Endothelial cell of umbilical vein (primary cell): Measurements from ENCODE around the gene SMAD3. TPM values are rescaled to one million over a fixed set of nuclear protein-coding genes. Genes with fewer than 3 reads are reported as not detected.

ENCODE experiments used
- BruUV-seq: library from RNA; stranded (reverse); fragments of 400-500 nt; replicated peaks from 2 replicates; lab custom pipeline; 2021; lab: Mats Ljungman, UMichigan
- CTCF ChIA-PET: fragments of 300-600, 350-600 bp; sonication (Branson Sonifier 250); formaldehyde crosslinking; loops from one replicate; lab custom pipeline; 2021; ENCODE audit warnings: antibody characterized with exemption, inconsistent platforms; lab: Charles Lee
- POLR2A ChIA-PET: fragments of 300-600, 350-600 bp; sonication (Branson Sonifier 250); formaldehyde crosslinking; loops from one replicate; lab custom pipeline; 2021; ENCODE audit warnings: antibody characterized with exemption, inconsistent platforms; lab: Charles Lee
- DNase-seq: peaks from one replicate; pipeline ENCODE4 v3.0.0-alpha.2; 2011; ENCODE audit warnings: low read depth, low spot score
- FAIRE-seq: peaks from 2 replicates; lab custom pipeline; 2011; peaks lifted over from hg19 to GRCh38; lab: Jason Lieb, UNC
- H2AFZ ChIP-seq: 2 replicates; pipeline ENCODE4 v1.6.0; 2012; ENCODE audit warnings: low read depth, low read length, control low read depth, inconsistent platforms
- H3K27ac ChIP-seq: 2 replicates; pipeline ENCODE4 v1.5.1; 2011; ENCODE audit warnings: low read depth, mild to moderate bottlenecking, control low read depth, low read length, moderate library complexity; ENCODE audit not compliant: insufficient read depth
- H3K27me3 ChIP-seq, 2 experiments: 2 replicates each; pipeline versions ENCODE4 v1.6.0 to v1.6.1; 2011; ENCODE audit warnings: low read length in 2 of 2, mixed read lengths in 1 of 2; ENCODE audit not compliant: control insufficient read depth in 2 of 2, insufficient read depth in 2 of 2
- H3K36me3 ChIP-seq, 2 experiments: 2 replicates in 1 of 2; 3 replicates in 1 of 2; pipeline ENCODE4 v1.5.1; 2011; ENCODE audit warnings: low read length in 2 of 2, mild to moderate bottlenecking in 1 of 2, moderate library complexity in 1 of 2; ENCODE audit not compliant: control insufficient read depth in 2 of 2, insufficient read depth in 2 of 2; ENCODE audit errors: extremely low read depth in 1 of 2
- H3K4me1 ChIP-seq: 3 replicates; pipeline ENCODE4 v1.5.1; 2011; ENCODE audit warnings: mild to moderate bottlenecking, low read length; ENCODE audit not compliant: control insufficient read depth, insufficient read depth; ENCODE audit errors: extremely low read depth
- H3K4me2 ChIP-seq: 2 replicates; pipeline ENCODE4 v1.6.1; 2011; ENCODE audit warnings: low read length, control low read depth, mixed read lengths; ENCODE audit not compliant: insufficient read depth
- H3K4me3 ChIP-seq, 3 experiments: fragments of 200-600 bp in 1 of 3; sonication (generic), shearing (Covaris generic) in 1 of 3; replicated peaks in 1 of 3; 2 replicates each; pipeline ENCODE4 v1.5.1; 2011 to 2016; ENCODE audit warnings: control low read depth in 3 of 3, low read length in 3 of 3, mild to moderate bottlenecking in 2 of 3, inconsistent platforms in 1 of 3, low read depth in 1 of 3, moderate library complexity in 1 of 3; ENCODE audit not compliant: insufficient read depth in 1 of 3
- H3K79me2 ChIP-seq: 2 replicates; pipeline ENCODE4 v1.6.0; 2012; ENCODE audit warnings: low read length, inconsistent platforms; ENCODE audit not compliant: control insufficient read depth, insufficient read depth
- H3K9ac ChIP-seq: replicated peaks from 2 replicates; pipeline ENCODE3; 2011; ENCODE audit warnings: low read length, control low read depth; ENCODE audit not compliant: insufficient read depth; ENCODE audit errors: extremely low read depth
- H3K9me1 ChIP-seq: replicated peaks from 3 replicates; pipeline ENCODE4 v1.6.0; 2011; ENCODE audit warnings: mild to moderate bottlenecking, low read length; ENCODE audit not compliant: control insufficient read depth, insufficient read depth; ENCODE audit errors: extremely low read depth
- H3K9me3 ChIP-seq: replicated peaks from 2 replicates; pipeline ENCODE4 v1.5.1; 2012; ENCODE audit warnings: low read length, inconsistent platforms; ENCODE audit not compliant: control insufficient read depth, insufficient read depth
- H4K20me1 ChIP-seq: replicated peaks from 2 replicates; pipeline ENCODE3; 2011; ENCODE audit warnings: mild to moderate bottlenecking, low read length; ENCODE audit not compliant: control insufficient read depth, insufficient read depth; ENCODE audit errors: extremely low read depth
- CTCF ChIP-seq, 2 donors: IDR thresholded peaks; 1 replicate in 1 of 2; 2 replicates in 1 of 2; pipeline ENCODE4 v1.5.1; 2011; ENCODE audit warnings: low read length in 2 of 2, mild to moderate bottlenecking in 2 of 2, moderate library complexity in 2 of 2, control low read depth in 1 of 2, inconsistent platforms in 1 of 2, low read depth in 1 of 2; ENCODE audit not compliant: insufficient read depth in 1 of 2; ENCODE audit errors: extremely low read depth in 1 of 2
- EZH2 ChIP-seq: IDR thresholded peaks from 2 replicates; pipeline ENCODE4 v1.6.1; 2012; ENCODE audit warnings: borderline replicate concordance, low read depth, mild to moderate bottlenecking, moderate library complexity, low read length, inconsistent platforms; ENCODE audit not compliant: severe bottlenecking
- FOS ChIP-seq: IDR thresholded peaks from 2 replicates; pipeline ENCODE4 v1.6.1; 2011; ENCODE audit warnings: mild to moderate bottlenecking, low read length, moderate library complexity, borderline replicate concordance; ENCODE audit not compliant: insufficient read depth
- GATA2 ChIP-seq: IDR thresholded peaks from 2 replicates; pipeline ENCODE4 v1.7.0; 2011; ENCODE audit warnings: low read depth, mild to moderate bottlenecking, moderate library complexity, mixed read lengths, low read length; ENCODE audit not compliant: insufficient read length, insufficient read depth
- JUN ChIP-seq: IDR thresholded peaks from 2 replicates; pipeline ENCODE4 v1.6.1; 2011; ENCODE audit warnings: borderline replicate concordance, low read depth; ENCODE audit not compliant: insufficient read length, insufficient read depth
- MAX ChIP-seq: IDR thresholded peaks from 2 replicates; pipeline ENCODE4 v1.6.1; 2011; ENCODE audit not compliant: insufficient read depth, insufficient read length
- MYC ChIP-seq: IDR thresholded peaks from one replicate; pipeline ENCODE4 v1.6.1; 2011; ENCODE audit warnings: mild to moderate bottlenecking, low read depth, low read length
- POLR2A ChIP-seq: IDR thresholded peaks from 2 replicates; pipeline ENCODE4 v1.6.1; 2012; ENCODE audit warnings: low read depth, mild to moderate bottlenecking, control low read depth, low read length
- POLR2AphosphoS5 ChIP-seq: IDR thresholded peaks from 2 replicates; pipeline ENCODE4 v1.6.1; 2012; ENCODE audit warnings: low read depth, mild to moderate bottlenecking, control low read depth, low read length, moderate library complexity; ENCODE audit not compliant: insufficient read depth
- dilution Hi-C: fragments of 300-500 bp; cut with MboI; formaldehyde crosslinking; loops from one replicate; pipeline ENCODE4 v1.15.0; 2019; ENCODE audit warnings: low sequenced_read_pairs; ENCODE audit not compliant: extremely low pct_ligation_motif_present
- intact Hi-C: fragments of 100-400 bp; cut with micrococcal nuclease; formaldehyde crosslinking; loops from one replicate; pipeline ENCODE4 v1.10.0; 2022
- polyA plus RNA-seq, 4 experiments: library from polyadenylated mRNA; depleted of rRNA in 3 of 4; stranded (reverse) in 3 of 4; unstranded in 1 of 4; fragments of >200 nt; gene quantifications; 2 replicates each; pipeline versions ENCODE4 v1.2.1 to v1.2.3, GENCODE V29; 2011 to 2012; ENCODE audit warnings: missing spikeins in 1 of 4
- total RNA-seq: library from RNA; stranded (reverse); gene quantifications from 2 replicates; pipeline ENCODE4 v1.2.3, GENCODE V29; 2021

Gene SMAD3
- total and polyA plus RNA-seq, 2 donors (not counting 3 experiments of a cell fraction or from before 2014, with no cell fraction given) = 56.4 to 88.2 TPM

- FAIRE-seq = no peak
- dilution Hi-C loops = no loop called here
These were observed 42.9 kb downstream of the SMAD3 start for GRCh38 chr15:67108122-67108961.

More at GRCh38 chr15:67108122-67108961, 42.9 kb downstream of the SMAD3 start:
- intact Hi-C loops = loop anchor here (5.0 kb wide), 2 partner anchors 144 to 161 kb away; partner anchors contain the start of genes AAGAB and IQCH
- H3K9me1 ChIP-seq = no peaks in the 10 kb centered on the region
- peaks cover 73% of the 10 kb centered on the region for H3K4me1 ChIP-seq
- no peak overlapping the region for H3K4me3 ChIP-seq
- POLR2A ChIA-PET = no interaction called here
- BruUV-seq = no TSS peak
- no peaks in the 10 kb centered on the region for H4K20me1 ChIP-seq
- TF ChIP-seq FOS (no peak), JUN (no peak), EZH2 (no peak), CTCF (IDR thresholded peaks at IDR 0.05; ENCODE audit: extremely low read depth in 1 of 2, insufficient read depth in 1 of 2, low read depth in 1 of 2, low read length in 2 of 2) (no peak), MAX (no peak), GATA2 (no peak), POLR2AphosphoS5 (no peak), MYC (no peak), POLR2A (no peak)
- no peaks in the 10 kb centered on the region for H3K27me3 ChIP-seq
- H3K79me2 ChIP-seq = peaks cover 84% of the 10 kb centered on the region
- no peak for DNase-seq
- peak overlapping the region; percentile 95 for H3K27ac ChIP-seq
- H2AFZ ChIP-seq = no peak overlapping the region
- CTCF ChIA-PET = interaction anchor here (2.2 kb wide), 1 partner anchor 17 kb away, joined by 6 read pairs; no protein-coding TSS in a partner anchor
- H3K4me2 ChIP-seq = peak overlapping the region; percentile 20
- peak overlapping the region; percentile 18 for H3K9ac ChIP-seq
- no peaks in the 10 kb centered on the region for H3K9me3 ChIP-seq
- H3K36me3 ChIP-seq = no peaks in the 10 kb centered on the region
